ENCODE results near the gene KIAA1671. TPM values are rescaled to one million over a fixed set of nuclear protein-coding genes. Genes with fewer than 3 reads are reported as not detected.

KIAA1671 gene
- total RNA-seq, 1 experiment from 2014 or later = 18.6 TPM

GRCh38 chr22:25186140-25186539, 233.6 kb downstream of the KIAA1671 start:
- DNase-seq (no peak), ATAC-seq (no peak)
- Histone ChIP-seq H3K9me3 (ENCODE audit: low read length) (no peaks in the 10 kb centered on the region), H3F3A (ENCODE audit: low read length, unreplicated experiment) (no peaks in the 10 kb centered on the region), H3K36me3 (ENCODE audit: low read depth, low read length) (no peaks in the 10 kb centered on the region; the same call in 1 of the 2 replicates), H4K20me1 (ENCODE audit: low read length) (no peaks in the 10 kb centered on the region), H3K27ac (ENCODE audit: low read length) (no peak overlapping the region), H3K4me3 (ENCODE audit: low read length) (no peak overlapping the region), H3K9me2 (replicated peaks; ENCODE audit: low read length) (no peaks in the 10 kb centered on the region), H3K9ac (ENCODE audit: low read length) (no peak overlapping the region), H3K27me3 (ENCODE audit: low read length) (no peaks in the 10 kb centered on the region), H3K4me2 (ENCODE audit: low read length) (no peak overlapping the region), H3K79me2 (ENCODE audit: low read length) (no peaks in the 10 kb centered on the region), H2AFZ (ENCODE audit: low read length) (no peak overlapping the region), H3K4me1 (ENCODE audit: insufficient read depth, low read length) (no peaks in the 10 kb centered on the region)
- TF ChIP-seq EZH2phosphoT487 (IDR thresholded peaks at IDR 0.05; ENCODE audit: borderline replicate concordance, low read length) (no peak), CTCF (conservative IDR thresholded peaks at IDR 0.05; ENCODE audit: low read depth, low read length) (no peak)
- intact Hi-C loops (cut with micrococcal nuclease) = no loop called here
- CTCF ChIA-PET = no interaction called here
- no TSS peak for BruUV-seq (replicated peaks)
- POLR2A ChIA-PET (ENCODE audit: unreplicated experiment) = no interaction called here

GRCh38 chr22:25187469-25187868, 235.0 kb downstream of the KIAA1671 start:
- Histone ChIP-seq H3K9me2 (replicated peaks; ENCODE audit: low read length) (no peaks in the 10 kb centered on the region), H3K36me3 (ENCODE audit: low read depth, low read length) (no peaks in the 10 kb centered on the region; the same call in 1 of the 2 replicates), H2AFZ (ENCODE audit: low read length) (no peak overlapping the region), H4K20me1 (ENCODE audit: low read length) (no peaks in the 10 kb centered on the region), H3K9me3 (ENCODE audit: low read length) (no peaks in the 10 kb centered on the region), H3F3A (ENCODE audit: low read length, unreplicated experiment) (no peaks in the 10 kb centered on the region), H3K27ac (ENCODE audit: low read length) (no peak overlapping the region), H3K27me3 (ENCODE audit: low read length) (no peaks in the 10 kb centered on the region), H3K4me1 (ENCODE audit: insufficient read depth, low read length) (no peaks in the 10 kb centered on the region), H3K4me2 (ENCODE audit: low read length) (no peak overlapping the region), H3K4me3 (ENCODE audit: low read length) (no peak overlapping the region), H3K9ac (ENCODE audit: low read length) (no peak overlapping the region), H3K79me2 (ENCODE audit: low read length) (no peaks in the 10 kb centered on the region)
- ChIA-PET POLR2A (ENCODE audit: unreplicated experiment) (no interaction called here), CTCF (no interaction called here)
- TF ChIP-seq CTCF (conservative IDR thresholded peaks at IDR 0.05; ENCODE audit: low read depth, low read length) (no peak), EZH2phosphoT487 (IDR thresholded peaks at IDR 0.05; ENCODE audit: borderline replicate concordance, low read length) (no peak), EZH2 (IDR thresholded peaks at IDR 0.05; ENCODE audit: low read length, unreplicated experiment) (no peak)
- no peak for DNase-seq
- intact Hi-C loops (cut with micrococcal nuclease) = no loop called here
- BruUV-seq (replicated peaks) = no TSS peak
- ATAC-seq = no peak

GRCh38 chr22:25192406-25192805, 239.9 kb downstream of the KIAA1671 start:
- intact Hi-C loops (cut with micrococcal nuclease) = no loop called here
- Histone ChIP-seq H3F3A (ENCODE audit: low read length, unreplicated experiment) (no peaks in the 10 kb centered on the region), H3K36me3 (ENCODE audit: low read depth, low read length) (no peaks in the 10 kb centered on the region; the same call in 1 of the 2 replicates), H3K4me3 (ENCODE audit: low read length) (no peak overlapping the region), H3K4me1 (ENCODE audit: insufficient read depth, low read length) (no peaks in the 10 kb centered on the region), H3K4me2 (ENCODE audit: low read length) (no peak overlapping the region), H3K9ac (ENCODE audit: low read length) (no peak overlapping the region), H3K79me2 (ENCODE audit: low read length) (no peaks in the 10 kb centered on the region), H3K9me2 (replicated peaks; ENCODE audit: low read length) (no peaks in the 10 kb centered on the region), H4K20me1 (ENCODE audit: low read length) (no peaks in the 10 kb centered on the region; the same call in 1 of the 2 replicates), H2AFZ (ENCODE audit: low read length) (no peak overlapping the region), H3K9me3 (ENCODE audit: low read length) (no peaks in the 10 kb centered on the region), H3K27me3 (ENCODE audit: low read length) (no peaks in the 10 kb centered on the region), H3K27ac (ENCODE audit: low read length) (no peak overlapping the region)
- ChIA-PET POLR2A (ENCODE audit: unreplicated experiment) (no interaction called here), CTCF (no interaction called here)
- BruUV-seq (replicated peaks) = no TSS peak
- ATAC-seq = no peak
- no peak for DNase-seq
- no peak for TF ChIP-seq EZH2phosphoT487 (IDR thresholded peaks at IDR 0.05; ENCODE audit: borderline replicate concordance, low read length)
